H9 (cell line): ENCODE results near the gene TLK2. TPM values are rescaled to one million over a fixed set of nuclear protein-coding genes. Genes with fewer than 3 reads are reported as not detected.
"Not testable (repeated sequence)": the region's sequence is repeated elsewhere in the genome, so short reads cannot be mapped to it uniquely, and the experiment has no call there.

Source experiments
- DNase-seq: peaks from one replicate; pipeline ENCODE4 v3.0.0-alpha.2; 2017
- H2AFZ ChIP-seq: one replicate; pipeline ENCODE4 v1.6.1; 2013; ENCODE audit warnings: mild to moderate bottlenecking, low read length, control low read depth, moderate library complexity
- H2AK5ac ChIP-seq: 2 replicates; pipeline ENCODE4 v1.6.1; 2013; ENCODE audit warnings: low read length, control low read depth, mixed read lengths; ENCODE audit not compliant: insufficient read length
- H2BK120ac ChIP-seq: one replicate; pipeline ENCODE4 v1.6.1; 2013; ENCODE audit warnings: low read depth, mild to moderate bottlenecking, low read length, control low read depth, inconsistent platforms; ENCODE audit not compliant: poor library complexity, severe bottlenecking
- H2BK12ac ChIP-seq: 2 replicates; pipeline ENCODE4 v1.6.1; 2013; ENCODE audit warnings: low read length, control low read depth, mixed read lengths, low read depth; ENCODE audit not compliant: insufficient read length
- H2BK15ac ChIP-seq: 2 replicates; pipeline ENCODE4 v1.6.1; 2013; ENCODE audit warnings: low read depth, low read length, control low read depth
- H2BK20ac ChIP-seq: one replicate; pipeline ENCODE4 v1.6.1; 2013; ENCODE audit warnings: low read depth, mild to moderate bottlenecking, low read length, control low read depth, inconsistent platforms; ENCODE audit not compliant: poor library complexity, severe bottlenecking
- H2BK5ac ChIP-seq: 2 replicates; pipeline ENCODE4 v1.6.1; 2013; ENCODE audit warnings: low read length, control low read depth, mixed read lengths; ENCODE audit not compliant: insufficient read length
- H3K14ac ChIP-seq: 2 replicates; pipeline ENCODE4 v1.6.1; 2013; ENCODE audit warnings: low read length, control low read depth; ENCODE audit not compliant: insufficient read depth
- H3K18ac ChIP-seq: 2 replicates; pipeline ENCODE4 v1.6.1; 2013; ENCODE audit warnings: low read depth, mild to moderate bottlenecking, mixed read lengths, low read length, control low read depth; ENCODE audit not compliant: insufficient read length
- H3K23ac ChIP-seq: 2 replicates; pipeline ENCODE4 v1.6.1; 2013; ENCODE audit warnings: low read length, control low read depth, mixed read lengths, low read depth; ENCODE audit not compliant: insufficient read length
- H3K23me2 ChIP-seq: 2 replicates; pipeline ENCODE4 v1.6.1; 2013; ENCODE audit warnings: low read depth, mild to moderate bottlenecking, mixed read lengths, low read length, control low read depth; ENCODE audit not compliant: insufficient read length, poor library complexity, severe bottlenecking
- H3K27ac ChIP-seq: 2 replicates; pipeline ENCODE4 v1.5.1; 2013; ENCODE audit warnings: low read length, control low read depth, mixed read lengths, low read depth; ENCODE audit not compliant: insufficient read length
- H3K27me3 ChIP-seq: 2 replicates; pipeline ENCODE4 v1.6.1; 2013; ENCODE audit warnings: low read length, control low read depth, inconsistent platforms; ENCODE audit not compliant: insufficient read depth
- H3K4ac ChIP-seq: 2 replicates; pipeline ENCODE4 v1.6.1; 2013; ENCODE audit warnings: low read depth, mild to moderate bottlenecking, control low read depth, inconsistent platforms, low read length, moderate library complexity
- H3K4me1 ChIP-seq: 2 replicates; pipeline ENCODE4 v1.6.1; 2013; ENCODE audit warnings: low read length, control low read depth, inconsistent platforms; ENCODE audit not compliant: insufficient read depth
- H3K4me2 ChIP-seq: 2 replicates; pipeline ENCODE4 v1.6.1; 2013; ENCODE audit warnings: low read length, control low read depth, mixed read lengths; ENCODE audit not compliant: insufficient read length, insufficient read depth
- H3K56ac ChIP-seq: 2 replicates; pipeline ENCODE4 v1.6.1; 2013; ENCODE audit warnings: low read depth, mild to moderate bottlenecking, mixed read lengths, low read length, control low read depth; ENCODE audit not compliant: insufficient read length
- H3K79me1 ChIP-seq: 2 replicates; pipeline ENCODE4 v1.6.1; 2013; ENCODE audit warnings: low read depth, mild to moderate bottlenecking, moderate library complexity, low read length, control low read depth, inconsistent platforms; ENCODE audit not compliant: insufficient read depth, poor library complexity, severe bottlenecking
- H3K79me2 ChIP-seq: 2 replicates; pipeline ENCODE4 v1.6.1; 2013; ENCODE audit warnings: low read length, control low read depth, inconsistent platforms; ENCODE audit not compliant: insufficient read depth
- H3K9ac ChIP-seq: 2 replicates; pipeline ENCODE4 v1.6.1; 2013; ENCODE audit warnings: low read length, control low read depth, mixed read lengths; ENCODE audit not compliant: insufficient read length; ENCODE audit errors: extremely low read depth
- H3K9me3 ChIP-seq: one replicate; pipeline ENCODE4 v1.6.1; 2013; ENCODE audit warnings: low read depth, low read length, inconsistent platforms; ENCODE audit not compliant: control insufficient read depth
- H3T11ph ChIP-seq: one replicate; pipeline ENCODE4 v1.6.1; 2013; ENCODE audit warnings: mild to moderate bottlenecking, low read length, control low read depth, inconsistent platforms
- H4K20me1 ChIP-seq: one replicate; pipeline ENCODE4 v1.6.1; 2013; ENCODE audit not compliant: control insufficient read depth, insufficient read length, insufficient read depth
- H4K5ac ChIP-seq: 2 replicates; pipeline ENCODE4 v1.6.1; 2013; ENCODE audit warnings: low read depth, mild to moderate bottlenecking, mixed read lengths, low read length, control low read depth; ENCODE audit not compliant: insufficient read length
- H4K8ac ChIP-seq: replicated peaks from 2 replicates; pipeline ENCODE4 v1.6.1; 2013; ENCODE audit warnings: low read length, control low read depth, mixed read lengths, low read depth; ENCODE audit not compliant: insufficient read length
- H4K91ac ChIP-seq: 2 replicates; pipeline ENCODE4 v1.6.1; 2013; ENCODE audit warnings: low read depth, mild to moderate bottlenecking, moderate library complexity, mixed read lengths, low read length, control low read depth; ENCODE audit not compliant: insufficient read length
- H3K27ac Mint-ChIP-seq, 3 experiments: 2 replicates in 2 of 3; 3 replicates in 1 of 3; pipeline ENCODE4 v1.8.0; 2020 to 2021; ENCODE audit warnings: mixed read lengths in 3 of 3, mild to moderate bottlenecking in 1 of 3, moderate library complexity in 1 of 3
- H3K27me3 Mint-ChIP-seq: 2 replicates; pipeline ENCODE4 v1.8.0; 2021; ENCODE audit warnings: low read depth, mild to moderate bottlenecking, moderate library complexity, mixed read lengths
- H3K36me3 Mint-ChIP-seq, 3 experiments: 2 replicates in 2 of 3; 3 replicates in 1 of 3; pipeline ENCODE4 v1.8.0; 2020 to 2021; ENCODE audit warnings: low read depth in 3 of 3, mixed read lengths in 3 of 3; ENCODE audit not compliant: insufficient read depth in 1 of 3
- H3K4me1 Mint-ChIP-seq, 2 experiments: 2 replicates each; pipeline ENCODE4 v1.8.0; 2020; ENCODE audit warnings: mixed read lengths in 2 of 2
- H3K4me3 Mint-ChIP-seq, 2 experiments: 2 replicates in 1 of 2; 3 replicates in 1 of 2; pipeline ENCODE4 v1.8.0; 2020 to 2021; ENCODE audit warnings: mild to moderate bottlenecking in 2 of 2, mixed read lengths in 2 of 2, moderate library complexity in 1 of 2
- H3K9me3 Mint-ChIP-seq, 2 experiments: 2 replicates in 1 of 2; 3 replicates in 1 of 2; pipeline ENCODE4 v1.8.0; 2020; ENCODE audit warnings: mild to moderate bottlenecking in 2 of 2, mixed read lengths in 2 of 2, moderate library complexity in 1 of 2
- WGBS: extraction: QIAGEN DNeasy Blood & Tissue Kit; methylation state at CpG from one replicate; pipeline ENCODE4 v1.1.7; 2013; ENCODE audit warnings: missing lambda C conversion rate, low lambda C conversion rate, mixed read lengths; ENCODE audit not compliant: insufficient read length; ENCODE audit errors: extremely low coverage; 5-methylcytosine and 5-hydroxymethylcytosine counted together
- total RNA-seq: library from RNA; stranded (reverse); gene quantifications from 2 replicates; pipeline ENCODE4 v1.2.1, GENCODE V29; 2021

TLK2 gene
- total RNA-seq, 1 experiment from 2014 or later, result 63.7 TPM

DNA sequence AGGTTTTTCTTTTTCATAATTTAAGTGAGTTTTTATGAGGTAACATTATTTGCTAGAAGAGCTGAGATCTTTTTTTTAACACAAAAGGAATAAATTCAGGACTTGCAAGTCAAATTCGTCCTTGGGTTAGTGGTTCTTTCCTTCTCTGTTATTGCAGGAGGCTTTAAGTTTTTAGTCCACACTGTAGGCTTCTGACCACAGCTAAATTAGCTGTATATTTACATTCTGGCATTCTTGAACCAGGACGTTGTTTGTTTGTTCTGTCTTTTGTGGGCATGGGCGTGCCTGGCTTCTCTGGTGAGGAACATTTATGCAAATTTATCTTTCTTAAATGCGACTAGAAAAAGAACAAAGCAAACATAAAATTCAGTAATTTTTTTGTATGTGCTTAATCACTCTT is 80.3 kb downstream of the TLK2 start:
- H3K18ac ChIP-seq, H3K4me1 ChIP-seq, H3K9me3 ChIP-seq, H3T11ph ChIP-seq, H3K4me2 ChIP-seq, H2BK15ac ChIP-seq, H3K79me1 ChIP-seq, H3K4me1 Mint-ChIP-seq, H4K8ac ChIP-seq, H3K9ac ChIP-seq, H3K4me3 Mint-ChIP-seq, H4K20me1 ChIP-seq, H2BK12ac ChIP-seq, H3K14ac ChIP-seq, H3K79me2 ChIP-seq, H3K27me3 Mint-ChIP-seq, H3K27me3 ChIP-seq, H2BK20ac ChIP-seq, H4K91ac ChIP-seq, H4K5ac ChIP-seq, H3K27ac ChIP-seq, H2BK5ac ChIP-seq, H3K23ac ChIP-seq, DNase-seq, H3K9me3 Mint-ChIP-seq, H3K4ac ChIP-seq, H2AK5ac ChIP-seq, H2BK120ac ChIP-seq, H3K23me2 ChIP-seq, H3K56ac ChIP-seq, H2AFZ ChIP-seq: not testable (repeated sequence)
- Mint-ChIP-seq H3K36me3 (peaks cover 7 to 52% (median 30%) of the 10 kb centered on the region in 3 experiments; a peak in 6 of 7 replicates), H3K27ac (peak overlapping the region in 1 of 3 experiments; percentile 40; a peak in 1 of 7 replicates)
- no CpG with 5 or more reads among the region's 4 CpGs for WGBS

DNA sequence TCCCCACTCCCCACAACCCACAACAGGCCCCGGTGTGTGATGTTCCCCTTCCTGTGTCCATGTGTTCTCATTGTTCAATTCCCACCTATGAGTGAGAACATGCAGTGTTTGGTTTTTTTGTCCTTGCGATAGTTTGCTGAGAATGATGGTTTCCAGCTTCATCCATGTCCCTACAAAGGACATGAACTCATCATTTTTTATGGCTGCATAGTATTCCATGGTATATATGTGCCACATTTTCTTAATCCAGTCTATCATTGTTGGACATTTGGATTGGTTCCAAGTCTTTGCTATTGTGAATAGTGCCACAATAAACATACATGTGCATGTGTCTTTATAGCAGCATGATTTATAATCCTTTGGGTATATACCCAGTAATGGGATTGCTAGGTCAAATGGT is 82.3 kb downstream of the TLK2 start:
- not testable (repeated sequence) for H3K27ac Mint-ChIP-seq, H3K9me3 Mint-ChIP-seq, H3K79me1 ChIP-seq, H4K8ac ChIP-seq, H3K27me3 Mint-ChIP-seq, H2BK15ac ChIP-seq, H2BK12ac ChIP-seq, H2BK20ac ChIP-seq, H4K20me1 ChIP-seq, H3K23me2 ChIP-seq, H4K91ac ChIP-seq, H3K14ac ChIP-seq, H3K23ac ChIP-seq, H3K27ac ChIP-seq, H3K9ac ChIP-seq, H3K4me1 Mint-ChIP-seq, H3K4me2 ChIP-seq, H4K5ac ChIP-seq, H3K79me2 ChIP-seq, H2AFZ ChIP-seq, H2BK5ac ChIP-seq, DNase-seq, H3K56ac ChIP-seq, H3K4me3 Mint-ChIP-seq, H2BK120ac ChIP-seq, H3T11ph ChIP-seq, H3K4ac ChIP-seq, H3K18ac ChIP-seq, H3K4me1 ChIP-seq, H2AK5ac ChIP-seq, H3K27me3 ChIP-seq, H3K9me3 ChIP-seq
- WGBS, result no CpG with 5 or more reads among the region's 2 CpGs
- peaks cover 17 to 59% (median 39%) of the 10 kb centered on the region in 3 experiments for H3K36me3 Mint-ChIP-seq
